ENCODE results near the gene KCNK18. TPM values are rescaled to one million over a fixed set of nuclear protein-coding genes. Genes with fewer than 3 reads are reported as not detected.
A peak's percentile ranks its signal among the peaks of the same experiment; 100 is the strongest.

Gene KCNK18
- total RNA-seq, 1 experiment from 2014 or later: not detected

DNA sequence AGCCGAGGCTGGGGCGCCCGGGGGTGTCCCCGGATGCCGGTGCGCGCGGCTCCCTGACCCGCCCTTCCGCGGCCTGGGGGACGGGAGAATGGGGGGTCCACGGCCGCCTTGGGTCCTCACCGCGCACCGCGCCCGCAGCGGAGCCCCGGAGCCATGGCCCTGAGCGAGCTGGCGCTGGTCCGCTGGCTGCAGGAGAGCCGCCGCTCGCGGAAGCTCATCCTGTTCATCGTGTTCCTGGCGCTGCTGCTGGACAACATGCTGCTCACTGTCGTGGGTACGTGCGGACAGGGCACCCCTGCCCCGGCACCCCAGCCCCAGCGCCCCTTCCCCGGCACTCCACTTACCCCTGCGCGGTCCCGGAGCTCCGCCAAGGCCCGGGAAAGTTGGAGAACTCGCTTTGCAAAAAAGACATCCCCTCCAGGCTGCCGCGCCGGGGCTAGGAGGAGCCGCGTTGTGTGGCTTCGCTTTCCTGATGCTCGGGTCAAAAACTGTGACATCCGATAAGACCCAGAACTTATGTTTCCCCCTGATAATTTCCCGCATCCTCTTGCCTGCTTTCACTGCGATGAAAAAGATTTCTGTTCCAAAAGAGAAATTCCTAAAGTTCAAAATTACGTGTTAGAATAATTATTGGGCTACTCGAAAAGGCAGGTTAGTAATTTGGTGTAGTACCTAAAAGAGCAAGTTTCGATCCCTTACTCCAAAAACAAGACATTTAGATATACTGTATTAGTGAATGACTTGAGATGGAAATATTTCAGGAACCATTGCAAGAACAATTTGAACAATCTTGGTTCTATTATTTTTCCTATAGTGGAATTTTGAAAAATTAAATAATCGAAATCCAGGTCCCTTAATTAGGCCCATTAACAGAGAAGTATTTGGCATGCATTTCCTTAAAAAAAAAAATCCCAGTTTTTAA is 44.5 kb downstream of the KCNK18 start:
- WGBS (ENCODE audit: extremely low coverage, insufficient read length, low lambda C conversion rate): no CpG with 5 or more reads among the region's 56 CpGs
- H3K79me2 ChIP-seq (ENCODE audit: insufficient read depth, low read length): no peaks in the 10 kb centered on the region
- H3K27ac ChIP-seq (ENCODE audit: insufficient read length, low read depth, low read length): no peak overlapping the region
- H3K79me1 ChIP-seq (ENCODE audit: insufficient read depth, low read depth, low read length, poor library complexity, severe bottlenecking): no peaks in the 10 kb centered on the region
- H2AFZ ChIP-seq (ENCODE audit: low read length): no peak overlapping the region
- no peak overlapping the region for H3K27ac Mint-ChIP-seq
- peaks cover 6% of the 10 kb centered on the region for H3K23me2 ChIP-seq (ENCODE audit: insufficient read length, low read depth, low read length, poor library complexity, severe bottlenecking)
- H3T11ph ChIP-seq (ENCODE audit: low read length): no peak overlapping the region
- H3K4me1 Mint-ChIP-seq: peaks cover 3 to 9% of the 10 kb centered on the region in 2 experiments; a peak in 3 of 4 replicates
- H4K5ac ChIP-seq (ENCODE audit: insufficient read length, low read depth, low read length): no peak overlapping the region
- no peak overlapping the region for H2AK5ac ChIP-seq (ENCODE audit: insufficient read length, low read length)
- DNase-seq: peak; percentile 63
- peak overlapping the region; percentile 50 to 71 for H3K4me3 Mint-ChIP-seq
- H3K4me2 ChIP-seq (ENCODE audit: insufficient read depth, insufficient read length, low read length): peak overlapping the region; percentile 77
- peaks cover 8% of the 10 kb centered on the region; the same call in 1 of the 2 replicates for H3K27me3 ChIP-seq (ENCODE audit: insufficient read depth, low read length)
- H3K27me3 Mint-ChIP-seq (ENCODE audit: low read depth): peaks cover 73% of the 10 kb centered on the region
- no peak overlapping the region for H4K91ac ChIP-seq (ENCODE audit: insufficient read length, low read depth, low read length)
- no peak overlapping the region for H2BK12ac ChIP-seq (ENCODE audit: insufficient read length, low read depth, low read length)
- no peak overlapping the region for H3K9ac ChIP-seq (ENCODE audit: extremely low read depth, insufficient read length, low read length)
- no peaks in the 10 kb centered on the region for H4K20me1 ChIP-seq (ENCODE audit: control insufficient read depth, insufficient read depth, insufficient read length)
- H2BK20ac ChIP-seq (ENCODE audit: low read depth, low read length, poor library complexity, severe bottlenecking): no peak overlapping the region
- TF ChIP-seq, protein P1, sequence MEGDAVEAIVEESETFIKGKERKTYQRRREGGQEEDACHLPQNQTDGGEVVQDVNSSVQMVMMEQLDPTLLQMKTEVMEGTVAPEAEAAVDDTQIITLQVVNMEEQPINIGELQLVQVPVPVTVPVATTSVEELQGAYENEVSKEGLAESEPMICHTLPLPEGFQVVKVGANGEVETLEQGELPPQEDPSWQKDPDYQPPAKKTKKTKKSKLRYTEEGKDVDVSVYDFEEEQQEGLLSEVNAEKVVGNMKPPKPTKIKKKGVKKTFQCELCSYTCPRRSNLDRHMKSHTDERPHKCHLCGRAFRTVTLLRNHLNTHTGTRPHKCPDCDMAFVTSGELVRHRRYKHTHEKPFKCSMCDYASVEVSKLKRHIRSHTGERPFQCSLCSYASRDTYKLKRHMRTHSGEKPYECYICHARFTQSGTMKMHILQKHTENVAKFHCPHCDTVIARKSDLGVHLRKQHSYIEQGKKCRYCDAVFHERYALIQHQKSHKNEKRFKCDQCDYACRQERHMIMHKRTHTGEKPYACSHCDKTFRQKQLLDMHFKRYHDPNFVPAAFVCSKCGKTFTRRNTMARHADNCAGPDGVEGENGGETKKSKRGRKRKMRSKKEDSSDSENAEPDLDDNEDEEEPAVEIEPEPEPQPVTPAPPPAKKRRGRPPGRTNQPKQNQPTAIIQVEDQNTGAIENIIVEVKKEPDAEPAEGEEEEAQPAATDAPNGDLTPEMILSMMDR (conservative IDR thresholded peaks at IDR 0.05): no peak
- no peak overlapping the region for H3K4ac ChIP-seq (ENCODE audit: low read depth, low read length)
- H2BK5ac ChIP-seq (ENCODE audit: insufficient read length, low read length): no peak overlapping the region
- no peak overlapping the region for H2BK120ac ChIP-seq (ENCODE audit: low read depth, low read length, poor library complexity, severe bottlenecking)
- H4K8ac ChIP-seq (replicated peaks; ENCODE audit: insufficient read length, low read depth, low read length): no peak overlapping the region
- H3K14ac ChIP-seq (ENCODE audit: insufficient read depth, low read length): no peak overlapping the region
- no peaks in the 10 kb centered on the region; a peak in 2 of 7 replicates for H3K36me3 Mint-ChIP-seq (ENCODE audit: insufficient read depth in 1 of 3, low read depth in 3 of 3)
- no peaks in the 10 kb centered on the region for H3K4me1 ChIP-seq (ENCODE audit: insufficient read depth, low read length)
- no peaks in the 10 kb centered on the region for H3K9me3 Mint-ChIP-seq
- no peak overlapping the region for H3K56ac ChIP-seq (ENCODE audit: insufficient read length, low read depth, low read length)
- no peak overlapping the region for H3K23ac ChIP-seq (ENCODE audit: insufficient read length, low read depth, low read length)
- no peak overlapping the region; the same call in 1 of the 2 replicates for H2BK15ac ChIP-seq (ENCODE audit: low read depth, low read length)
- H3K9me3 ChIP-seq (ENCODE audit: control insufficient read depth, low read depth, low read length): no peaks in the 10 kb centered on the region
- no peak overlapping the region for H3K18ac ChIP-seq (ENCODE audit: insufficient read length, low read depth, low read length)

Measured in H9 (cell line).